ENCODE measurements around the gene SSBP3. TPM values are rescaled to one million over a fixed set of nuclear protein-coding genes. Genes with fewer than 3 reads are reported as not detected.
"Not testable (repeated sequence)": the region's sequence is repeated elsewhere in the genome, so short reads cannot be mapped to it uniquely, and the experiment has no call there.

SSBP3 gene
- total RNA-seq, 4 donors from 2014 or later = 32.8 to 63.4 (median 47.4) TPM

- no peak for TF ChIP-seq POLR2A (IDR thresholded peaks at IDR 0.05; ENCODE audit: low read depth)
- no peak for TF ChIP-seq CTCF (IDR thresholded peaks at IDR 0.05)
- TF ChIP-seq EP300 (IDR thresholded peaks at IDR 0.05) = no peak
- TF ChIP-seq POLR2AphosphoS5 (IDR thresholded peaks at IDR 0.05) = no peak
- intact Hi-C loops (cut with DNase I) = no loop called here
- H3K4me3 ChIP-seq = no peak overlapping the region
- no peak for DNase-seq (ENCODE audit: extremely low spot score)
- H3K27me3 ChIP-seq = no peaks in the 10 kb centered on the region
- H3K9me3 ChIP-seq = no peaks in the 10 kb centered on the region
- WGBS = 98% methylated on average over 6 of the region's 6 CpGs
- H3K4me1 ChIP-seq = peaks cover 8 to 47% (median 38%) of the 10 kb centered on the region in 4 donors
- no peak overlapping the region for H3K27ac ChIP-seq (replicated peaks in 1 of 4)
- no peaks in the 10 kb centered on the region for H3K36me3 ChIP-seq
Measured at GRCh38 chr1:54347261-54347954, 58.8 kb downstream of the SSBP3 start.

- 96% methylated on average over 13 of the region's 13 CpGs for WGBS
- H3K4me3 ChIP-seq; H3K36me3 ChIP-seq; H3K27me3 ChIP-seq; H3K9me3 ChIP-seq; DNase-seq (ENCODE audit: extremely low spot score); intact Hi-C loops (cut with DNase I); H3K27ac ChIP-seq (replicated peaks in 1 of 4): not testable (repeated sequence)
- peaks cover 17 to 47% (median 33%) of the 10 kb centered on the region in 4 donors for H3K4me1 ChIP-seq
Measured at GRCh38 chr1:54345548-54345947, 60.6 kb downstream of the SSBP3 start.

GRCh38 chr1:54345116-54345515 is 61.1 kb downstream of the SSBP3 start:
- Histone ChIP-seq H3K27me3 (no peaks in the 10 kb centered on the region), H3K4me3 (no peak overlapping the region), H3K9me3 (no peaks in the 10 kb centered on the region), H3K27ac (replicated peaks in 1 of 4) (no peak overlapping the region), H3K4me1 (peaks cover 17 to 47% (median 33%) of the 10 kb centered on the region in 4 donors), H3K36me3 (no peaks in the 10 kb centered on the region)
- DNase-seq (ENCODE audit: extremely low spot score) = no peak
- 85% methylated on average over 7 of the region's 7 CpGs for WGBS
- TF ChIP-seq CTCF (IDR thresholded peaks at IDR 0.05) (no peak), POLR2A (IDR thresholded peaks at IDR 0.05; ENCODE audit: low read depth) (no peak), EP300 (IDR thresholded peaks at IDR 0.05) (no peak), POLR2AphosphoS5 (IDR thresholded peaks at IDR 0.05) (no peak)
- intact Hi-C loops (cut with DNase I) = no loop called here

GRCh38 chr1:54342742-54343687 is 63.2 kb downstream of the SSBP3 start:
- H3K27ac ChIP-seq (replicated peaks in 1 of 4) = peak overlapping the region in 2 of 4 donors; percentile 5 to 6
- 81% methylated on average over 24 of the region's 26 CpGs for WGBS
- H3K4me1 ChIP-seq = peaks cover 31 to 56% (median 49%) of the 10 kb centered on the region in 4 donors
- intact Hi-C loops (cut with DNase I) = no loop called here
- no peak overlapping the region for H3K4me3 ChIP-seq
- H3K27me3 ChIP-seq = no peaks in the 10 kb centered on the region
- TF ChIP-seq EP300 (IDR thresholded peaks at IDR 0.05) (no peak), POLR2AphosphoS5 (IDR thresholded peaks at IDR 0.05) (no peak), POLR2A (IDR thresholded peaks at IDR 0.05; ENCODE audit: low read depth) (no peak), CTCF (IDR thresholded peaks at IDR 0.05) (no peak)
- DNase-seq (ENCODE audit: extremely low spot score) = no peak
- H3K36me3 ChIP-seq = no peaks in the 10 kb centered on the region
- H3K9me3 ChIP-seq = no peaks in the 10 kb centered on the region

GRCh38 chr1:54342288-54342687 is 63.9 kb downstream of the SSBP3 start:
- no peak for DNase-seq (ENCODE audit: extremely low spot score)
- peaks cover 36 to 60% (median 54%) of the 10 kb centered on the region in 4 donors for H3K4me1 ChIP-seq
- TF ChIP-seq CTCF (IDR thresholded peaks at IDR 0.05) (no peak), POLR2AphosphoS5 (IDR thresholded peaks at IDR 0.05) (no peak), EP300 (IDR thresholded peaks at IDR 0.05) (no peak), POLR2A (IDR thresholded peaks at IDR 0.05; ENCODE audit: low read depth) (no peak)
- no peaks in the 10 kb centered on the region for H3K9me3 ChIP-seq
- intact Hi-C loops (cut with DNase I) = no loop called here
- no peak overlapping the region for H3K4me3 ChIP-seq
- no peaks in the 10 kb centered on the region for H3K36me3 ChIP-seq
- WGBS = 67% methylated on average over 1 of the region's 2 CpGs
- H3K27ac ChIP-seq (replicated peaks in 1 of 4) = peak overlapping the region in 1 of 4 donors; percentile 6
- H3K27me3 ChIP-seq = no peaks in the 10 kb centered on the region
